OCI-LY7 (cell line): Measurements from ENCODE around the gene ROCK1. TPM values are rescaled to one million over a fixed set of nuclear protein-coding genes. Genes with fewer than 3 reads are reported as not detected.

Experiments
- BruUV-seq: library from RNA; stranded (reverse); fragments of 400-500 nt; replicated peaks from 2 replicates; lab custom pipeline; 2021; lab: Mats Ljungman, UMichigan
- CTCF ChIA-PET: fragments of 300-600 bp; sonication (Branson Sonifier 250); formaldehyde crosslinking; loops from one replicate; lab custom pipeline; 2022; ENCODE audit warnings: antibody characterized with exemption; ENCODE audit not compliant: unreplicated experiment; lab: Charles Lee
- POLR2A ChIA-PET: fragments of 300-600 bp; sonication (Branson Sonifier 250); formaldehyde crosslinking; loops from one replicate; lab custom pipeline; 2022; ENCODE audit warnings: antibody characterized with exemption; lab: Charles Lee
- DNase-seq: peaks from one replicate; pipeline ENCODE4 v3.0.0-alpha.2; 2015; ENCODE audit warnings: low spot score
- H2AFZ ChIP-seq: fragments of 200-600 bp; sonication (generic), shearing (Covaris generic); 2 replicates; pipeline ENCODE4 v1.6.1; 2014; ENCODE audit warnings: mild to moderate bottlenecking, antibody characterized with exemption, low read length, moderate library complexity
- H3K27ac ChIP-seq: fragments of 200-600 bp; sonication (generic); 2 replicates; pipeline ENCODE4 v1.5.1; 2014; ENCODE audit warnings: mixed run types, low read depth, mild to moderate bottlenecking, moderate library complexity, low read length, inconsistent platforms; ENCODE audit not compliant: poor library complexity, severe bottlenecking
- H3K36me3 ChIP-seq: fragments of 200-600 bp; sonication (generic); 2 replicates; pipeline ENCODE4 v1.6.1; 2014; ENCODE audit warnings: mild to moderate bottlenecking, antibody characterized with exemption, low read length, moderate library complexity, mixed read lengths; ENCODE audit not compliant: insufficient read depth
- H3K4me1 ChIP-seq: fragments of 200-600 bp; sonication (generic); 2 replicates; pipeline ENCODE4 v1.5.1; 2014; ENCODE audit warnings: mild to moderate bottlenecking, low read length; ENCODE audit not compliant: insufficient read depth, poor library complexity, severe bottlenecking
- H3K4me2 ChIP-seq: fragments of 200-600 bp; sonication (generic); 2 replicates; pipeline ENCODE4 v1.6.1; 2014; ENCODE audit warnings: mild to moderate bottlenecking, low read length
- H3K4me3 ChIP-seq: fragments of 200-600 bp; sonication (generic); 2 replicates; pipeline ENCODE4 v1.5.1; 2014; ENCODE audit warnings: mild to moderate bottlenecking, low read depth, low read length; ENCODE audit not compliant: poor library complexity, severe bottlenecking
- H3K79me2 ChIP-seq: fragments of 200-600 bp; sonication (generic); 2 replicates; pipeline ENCODE4 v1.6.1; 2016; ENCODE audit warnings: low read depth, mild to moderate bottlenecking, low read length, moderate library complexity, mixed read lengths; ENCODE audit not compliant: insufficient read depth
- H3K9me2 ChIP-seq: fragments of 200-600 bp; sonication (generic); 2 replicates; pipeline ENCODE4 v1.6.1; 2016; ENCODE audit warnings: mild to moderate bottlenecking, low read length, mixed read lengths; ENCODE audit not compliant: insufficient read depth
- H3K9me3 ChIP-seq: fragments of 200-600 bp; sonication (generic); 2 replicates; pipeline ENCODE4 v1.6.1; 2014; ENCODE audit warnings: mild to moderate bottlenecking, mixed run types, low read length, mixed read lengths
- H4K20me1 ChIP-seq: fragments of 200-600 bp; sonication (generic); 2 replicates; pipeline ENCODE4 v1.6.1; 2014; ENCODE audit warnings: mild to moderate bottlenecking, antibody characterized with exemption, low read length, moderate library complexity, mixed read lengths; ENCODE audit not compliant: insufficient read depth
- EZH2phosphoT487 ChIP-seq: fragments of 200-600 bp; sonication (generic); IDR thresholded peaks from 2 replicates; pipeline ENCODE4 v1.6.1; 2018; ENCODE audit warnings: low read depth, borderline replicate concordance, mild to moderate bottlenecking, mixed run types, antibody characterized with exemption, low read length, moderate library complexity, mixed read lengths
- intact Hi-C: fragments of 100-400 bp; cut with micrococcal nuclease; formaldehyde crosslinking; loops from one replicate; pipeline ENCODE4 v1.10.0; 2022; ENCODE audit not compliant: unreplicated experiment
- total RNA-seq, 2 experiments: library from RNA; depleted of rRNA in 1 of 2; stranded (reverse); fragments of >200 nt in 1 of 2; shearing (Covaris generic) in 1 of 2; gene quantifications; 2 replicates each; pipeline ENCODE4 v1.2.3, GENCODE V29; 2014 to 2022
- TF ChIP-seq, protein P1 (sequence below): fragments of 200-600 bp; sonication (generic); conservative IDR thresholded peaks from 2 replicates; pipeline ENCODE4 v1.5.1; 2014; ENCODE audit warnings: mild to moderate bottlenecking, antibody characterized with exemption, low read length, moderate library complexity, mixed read lengths

The ROCK1 gene
- total RNA-seq, 2 experiments from 2014 or later = 43.2 to 69.6 TPM

- Histone ChIP-seq H2AFZ (no peak overlapping the region), H3K4me3 (peak overlapping the region; percentile 55), H4K20me1 (peaks cover 35% of the 10 kb centered on the region), H3K9me2 (no peaks in the 10 kb centered on the region), H3K4me1 (peaks cover 65% of the 10 kb centered on the region), H3K36me3 (peaks cover 9% of the 10 kb centered on the region), H3K9me3 (peaks cover 4% of the 10 kb centered on the region), H3K27ac (peak overlapping the region; percentile 73), H3K4me2 (peak overlapping the region; percentile 72), H3K79me2 (peaks cover 100% of the 10 kb centered on the region)
- intact Hi-C loops = no loop called here
- TF ChIP-seq, protein P1, sequence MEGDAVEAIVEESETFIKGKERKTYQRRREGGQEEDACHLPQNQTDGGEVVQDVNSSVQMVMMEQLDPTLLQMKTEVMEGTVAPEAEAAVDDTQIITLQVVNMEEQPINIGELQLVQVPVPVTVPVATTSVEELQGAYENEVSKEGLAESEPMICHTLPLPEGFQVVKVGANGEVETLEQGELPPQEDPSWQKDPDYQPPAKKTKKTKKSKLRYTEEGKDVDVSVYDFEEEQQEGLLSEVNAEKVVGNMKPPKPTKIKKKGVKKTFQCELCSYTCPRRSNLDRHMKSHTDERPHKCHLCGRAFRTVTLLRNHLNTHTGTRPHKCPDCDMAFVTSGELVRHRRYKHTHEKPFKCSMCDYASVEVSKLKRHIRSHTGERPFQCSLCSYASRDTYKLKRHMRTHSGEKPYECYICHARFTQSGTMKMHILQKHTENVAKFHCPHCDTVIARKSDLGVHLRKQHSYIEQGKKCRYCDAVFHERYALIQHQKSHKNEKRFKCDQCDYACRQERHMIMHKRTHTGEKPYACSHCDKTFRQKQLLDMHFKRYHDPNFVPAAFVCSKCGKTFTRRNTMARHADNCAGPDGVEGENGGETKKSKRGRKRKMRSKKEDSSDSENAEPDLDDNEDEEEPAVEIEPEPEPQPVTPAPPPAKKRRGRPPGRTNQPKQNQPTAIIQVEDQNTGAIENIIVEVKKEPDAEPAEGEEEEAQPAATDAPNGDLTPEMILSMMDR = no peak
- TF ChIP-seq EZH2phosphoT487 = no peak
- no peak for DNase-seq
- CTCF ChIA-PET = no interaction called here
- BruUV-seq = no TSS peak
- POLR2A ChIA-PET = interaction anchor here (0.5 to 2.1 kb wide), 11 partner anchors 9 to 1513 kb away, joined by 3 to 9 read pairs (median 4); partner anchors contain the start of gene ROCK1
These were observed 11.5 kb downstream of the ROCK1 start for GRCh38 chr18:21100146-21100545.

- intact Hi-C loops = no loop called here
- no peaks in the 10 kb centered on the region for H3K9me2 ChIP-seq
- peak overlapping the region; percentile 72 for H3K4me2 ChIP-seq
- H3K27ac ChIP-seq = peak overlapping the region; percentile 73
- H3K9me3 ChIP-seq = peaks cover 6% of the 10 kb centered on the region
- H3K79me2 ChIP-seq = peaks cover 100% of the 10 kb centered on the region
- H2AFZ ChIP-seq = no peak overlapping the region; the same call in 1 of the 2 replicates
- POLR2A ChIA-PET = interaction anchor here (1.0 to 2.1 kb wide), 3 partner anchors 10 to 44 kb away, joined by 3 to 9 read pairs (median 7); partner anchors contain the start of gene ROCK1
- H3K36me3 ChIP-seq = peaks cover 14% of the 10 kb centered on the region
- H4K20me1 ChIP-seq = peaks cover 28% of the 10 kb centered on the region; the same call in 1 of the 2 replicates
- H3K4me3 ChIP-seq = peak overlapping the region; percentile 55
- CTCF ChIA-PET = no interaction called here
- TF ChIP-seq, protein P1 = no peak
- no peak for TF ChIP-seq EZH2phosphoT487
- BruUV-seq = no TSS peak
- peaks cover 65% of the 10 kb centered on the region for H3K4me1 ChIP-seq
- DNase-seq = peak; percentile 82
These were observed 12.2 kb downstream of the ROCK1 start for GRCh38 chr18:21099442-21099841.

DNA sequence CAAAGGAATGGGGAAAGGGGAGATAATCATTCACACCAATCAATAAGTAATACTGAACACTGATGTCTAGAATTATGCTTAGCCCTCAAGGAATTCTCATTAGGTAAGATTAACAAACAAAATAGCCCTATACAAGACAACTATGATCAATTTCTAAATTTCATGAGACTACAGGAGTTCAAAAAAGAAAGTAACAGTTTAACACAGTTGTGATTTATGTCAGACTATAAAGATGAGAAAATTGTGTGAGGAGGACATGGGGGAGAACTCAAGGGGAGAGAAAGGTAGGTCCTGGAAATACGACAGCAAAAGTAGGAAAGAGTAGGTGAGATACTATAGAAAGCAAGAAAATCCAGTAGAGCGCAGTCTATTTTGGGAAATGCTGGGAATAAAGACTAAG lies 14.9 kb downstream of the ROCK1 start:
- DNase-seq = no peak
- no peak for TF ChIP-seq EZH2phosphoT487
- TF ChIP-seq, protein P1 = no peak
- ChIA-PET CTCF (no interaction called here), POLR2A (interaction anchor here (2.2 kb wide), 1 partner anchor 12 kb away, joined by 12 read pairs; no protein-coding TSS in a partner anchor)
- H2AFZ ChIP-seq = no peak overlapping the region
- no TSS peak for BruUV-seq
- H3K9me2 ChIP-seq = no peaks in the 10 kb centered on the region
- H4K20me1 ChIP-seq = peaks cover 22% of the 10 kb centered on the region; the same call in 1 of the 2 replicates
- H3K36me3 ChIP-seq = peaks cover 32% of the 10 kb centered on the region
- H3K4me1 ChIP-seq = peaks cover 43% of the 10 kb centered on the region
- peaks cover 6% of the 10 kb centered on the region for H3K9me3 ChIP-seq
- no peak overlapping the region for H3K4me3 ChIP-seq
- no peak overlapping the region for H3K4me2 ChIP-seq
- intact Hi-C loops = no loop called here
- H3K27ac ChIP-seq = no peak overlapping the region
- peaks cover 100% of the 10 kb centered on the region for H3K79me2 ChIP-seq
